ENCODE results near the gene USP31.

GRCh38 chr16:23062524-23062923 is 86.7 kb downstream of the USP31 start:
- TF ChIP-seq CTCF (IDR thresholded peaks at IDR 0.05 in 8 of 11, conservative IDR thresholded peaks at IDR 0.05 in 3 of 11) (no peak), POLR2AphosphoS5 (IDR thresholded peaks at IDR 0.05) (no peak), POLR2A (IDR thresholded peaks at IDR 0.05) (no peak)
